Amniotic stem cell (primary cell): ENCODE data around the gene TCAP.
"Not testable (repeated sequence)": the region's sequence is repeated elsewhere in the genome, so short reads cannot be mapped to it uniquely, and the experiment has no call there.

Experiments
- DNase-seq: peaks from one replicate; lab custom pipeline; 2025; lab: John Stamatoyannopoulos, UW

Gene TCAP

GRCh38 chr17:39706383-39706782 is 41.2 kb downstream of the TCAP start:
- DNase-seq, result no peak

GRCh38 chr17:39706921-39707337 is 41.8 kb downstream of the TCAP start:
- DNase-seq, result no peak

GRCh38 chr17:39709319-39709997 is 44.3 kb downstream of the TCAP start:
- no peak for DNase-seq

- DNase-seq, result no peak
Observed at GRCh38 chr17:39709998-39710964, 45.1 kb downstream of the TCAP start.

GRCh38 chr17:39711071-39711470 is 45.9 kb downstream of the TCAP start:
- not testable (repeated sequence) for DNase-seq

- DNase-seq, result no peak
Observed at GRCh38 chr17:39711851-39712250, 46.7 kb downstream of the TCAP start.

- DNase-seq, result no peak
Observed at GRCh38 chr17:39714234-39714633, 49.1 kb downstream of the TCAP start.

- no peak for DNase-seq
Observed at GRCh38 chr17:39715375-39716072, 50.4 kb downstream of the TCAP start.
